ENCODE data around the gene TPRN. TPM values are rescaled to one million over a fixed set of nuclear protein-coding genes. Genes with fewer than 3 reads are reported as not detected.

Gene TPRN
- total and polyA plus RNA-seq, 2 of the 4 experiments (the other 2 are of a cell fraction), result 1.8 to 5.3 TPM

DNA sequence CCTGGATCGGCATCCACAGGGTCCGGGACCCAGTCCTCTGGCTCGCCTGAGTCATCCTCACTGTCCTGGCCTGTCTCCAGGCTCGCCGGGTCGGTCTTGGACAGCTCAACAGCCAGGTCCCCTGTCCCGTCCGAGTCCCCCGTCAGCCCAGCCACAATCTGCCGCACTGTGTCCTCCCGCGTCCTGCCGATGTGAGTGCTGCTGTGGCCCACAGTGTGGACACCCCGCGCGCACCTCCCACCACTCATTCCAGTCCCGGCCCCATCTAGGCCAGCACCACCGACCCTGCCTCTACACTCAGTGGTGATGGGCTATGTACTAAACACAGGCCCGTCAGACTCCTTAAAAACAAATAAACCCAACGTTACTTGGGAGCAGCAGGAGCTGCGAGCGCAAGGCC lies 18.9 kb downstream of the TPRN start:
- intact Hi-C loops (cut with micrococcal nuclease) (no loop called here), in situ Hi-C loops (cut with MboI; ENCODE audit: low sequenced_read_pairs) (no loop called here), dilution Hi-C loops (cut with HindIII; ENCODE audit: low sequenced_read_pairs, unreplicated experiment) (no loop called here)
- H3K14ac ChIP-seq (replicated peaks; ENCODE audit: low read depth, low read length), result no peak overlapping the region
- H2AFZ ChIP-seq (replicated peaks; ENCODE audit: low read length, poor library complexity), result no peak overlapping the region
- H3K79me1 ChIP-seq (ENCODE audit: low read depth in 1 of 2, low read length in 2 of 2), result peaks cover 0 to 12% of the 10 kb centered on the region in 2 experiments; a peak in 3 of 4 replicates
- 85% methylated on average over 12 of the region's 22 CpGs; no CpG with 5 or more reads in 1 of the 2 experiments for WGBS, 2 experiments (ENCODE audit: extremely low coverage in 2 of 2, insufficient read length in 1 of 2)
- H4K5ac ChIP-seq (ENCODE audit: low read depth, low read length), result no peak overlapping the region
- H3K18ac ChIP-seq (ENCODE audit: low read depth, low read length), result no peak overlapping the region
- ChIA-PET CTCF (no interaction called here), POLR2A (ENCODE audit: unreplicated experiment) (no interaction called here)
- H3K23ac ChIP-seq (ENCODE audit: low read depth, low read length), result no peak overlapping the region
- no peaks in the 10 kb centered on the region for H3K9me3 ChIP-seq (ENCODE audit: control insufficient read depth, insufficient read depth, low read length)
- 0 out of 2 replicates have a peak, but pooled peaks cover 2% of the 10 kb centered on the region for H3K9me1 ChIP-seq (ENCODE audit: insufficient read depth, low read length)
- DNase-seq, result no peak
- H3K36me3 ChIP-seq (ENCODE audit: control insufficient read depth, insufficient read depth, low read length), result peaks cover 76% of the 10 kb centered on the region
- no peak overlapping the region for H3K4me3 ChIP-seq (ENCODE audit: insufficient read depth, low read depth, low read length)
- no peak overlapping the region for H3K56ac ChIP-seq (ENCODE audit: extremely low read depth, insufficient read depth, low read length)
- H3K4me2 ChIP-seq (ENCODE audit: low read depth, low read length), result no peak overlapping the region
- no peak overlapping the region for H4K91ac ChIP-seq (ENCODE audit: insufficient read depth, low read depth, low read length)
- TF ChIP-seq POLR2A (IDR thresholded peaks at IDR 0.05; ENCODE audit: low read depth, low read length), result no peak
- no peak for TF ChIP-seq CHD1 (IDR thresholded peaks at IDR 0.05; ENCODE audit: low read depth, low read length)
- no peak for TF ChIP-seq BHLHE40 (IDR thresholded peaks at IDR 0.05; ENCODE audit: low read depth, low read length)
- no peak for TF ChIP-seq MAFK (IDR thresholded peaks at IDR 0.05; ENCODE audit: low read depth, low read length)
- TF ChIP-seq RFX5 (IDR thresholded peaks at IDR 0.05; ENCODE audit: low read depth, low read length), result no peak
- no peak for TF ChIP-seq SMC3 (IDR thresholded peaks at IDR 0.05; ENCODE audit: low read depth, low read length)
- no peak for TF ChIP-seq MXI1 (IDR thresholded peaks at IDR 0.05; ENCODE audit: borderline replicate concordance, low read depth, low read length)
- no peak for TF ChIP-seq FOS (IDR thresholded peaks at IDR 0.05; ENCODE audit: low read depth, low read length)
- no peak for TF ChIP-seq RAD21 (IDR thresholded peaks at IDR 0.05; ENCODE audit: low read length)
- TF ChIP-seq NFE2L2 (IDR thresholded peaks at IDR 0.05; ENCODE audit: low read depth, low read length), result no peak
- no peak for TF ChIP-seq MAZ (IDR thresholded peaks at IDR 0.05; ENCODE audit: borderline replicate concordance, low read depth, low read length)
- H2AK5ac ChIP-seq (ENCODE audit: low read depth, low read length), result no peak overlapping the region
- no peak overlapping the region for H2AK9ac ChIP-seq (replicated peaks; ENCODE audit: low read depth, low read length, poor library complexity)
- H3K4me1 ChIP-seq (ENCODE audit: control insufficient read depth, insufficient read depth, low read length), result no peaks in the 10 kb centered on the region; the same call in none of the 2 replicates
- BruUV-seq (replicated peaks), result no TSS peak
- H2BK5ac ChIP-seq (ENCODE audit: low read depth, low read length, poor library complexity, severe bottlenecking), result no peak overlapping the region
- peaks cover under 1% of the 10 kb centered on the region; the same call in 1 of the 2 replicates for H4K20me1 ChIP-seq (ENCODE audit: insufficient read depth, low read length)
- no peak overlapping the region for H4K8ac ChIP-seq (ENCODE audit: low read depth in 2 of 2, low read length in 2 of 2)
- no peak overlapping the region for H3K9ac ChIP-seq (ENCODE audit: low read depth, low read length)
- ATAC-seq (ENCODE audit: low read depth), result no peak
- H2BK15ac ChIP-seq (ENCODE audit: low read depth, low read length), result no peak overlapping the region
- H3K27ac ChIP-seq (ENCODE audit: insufficient read depth, low read length), result no peak overlapping the region
- H3K4ac ChIP-seq (ENCODE audit: low read depth, low read length), result no peak overlapping the region
- H2BK120ac ChIP-seq (ENCODE audit: low read depth, low read length), result no peak overlapping the region
- H3K27me3 ChIP-seq (ENCODE audit: control insufficient read depth, insufficient read depth, low read length), result no peaks in the 10 kb centered on the region
- H2BK20ac ChIP-seq (ENCODE audit: low read depth, low read length), result no peak overlapping the region
